ENCODE data around the gene CCR7.

CCR7 gene

GRCh38 chr17:40611840-40612474 is 46.7 kb upstream of the CCR7 start (continued):
- no peak for TF ChIP-seq EGR2 (tag by site-specific recombination; IDR thresholded peaks at IDR 0.05; ENCODE audit: low read depth)
- no peak for TF ChIP-seq ZNF701 (tag by site-specific recombination; IDR thresholded peaks at IDR 0.05)

GRCh38 chr17:40610359-40610758 is 45.1 kb upstream of the CCR7 start:
- H3K4me3 ChIP-seq (ENCODE audit: low read depth, low read length), result no peak overlapping the region
- ChIA-PET CTCF (interaction anchor here (0.9 to 1.7 kb wide), 3 partner anchors 9 to 408 kb away, joined by 3 to 7 read pairs (median 3); no protein-coding TSS in a partner anchor), POLR2A (interaction anchor here (0.5 kb wide), 1 partner anchor 201 kb away, joined by 3 read pairs; no protein-coding TSS in a partner anchor)
- TF ChIP-seq, protein P1, sequence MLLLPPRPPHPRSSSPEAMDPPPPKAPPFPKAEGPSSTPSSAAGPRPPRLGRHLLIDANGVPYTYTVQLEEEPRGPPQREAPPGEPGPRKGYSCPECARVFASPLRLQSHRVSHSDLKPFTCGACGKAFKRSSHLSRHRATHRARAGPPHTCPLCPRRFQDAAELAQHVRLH (tag by site-specific recombination; IDR thresholded peaks at IDR 0.05), result no peak
- TF ChIP-seq ZNF664 (tag by site-specific recombination; IDR thresholded peaks at IDR 0.05), result peak; percentile 55; the same call in 1 of the 2 replicates
- TF ChIP-seq KLF17 (tag by site-specific recombination; IDR thresholded peaks at IDR 0.05), result no peak
- TF ChIP-seq PRDM2 (tag by site-specific recombination; IDR thresholded peaks at IDR 0.05; ENCODE audit: borderline replicate concordance), result no peak
- H3K27ac ChIP-seq (ENCODE audit: extremely low read depth, low read depth, low read length), result no peak overlapping the region
- H3K9me3 ChIP-seq (ENCODE audit: control insufficient read depth, insufficient read depth, low read depth, low read length), result no peaks in the 10 kb centered on the region
- H3K36me3 ChIP-seq (ENCODE audit: control insufficient read depth in 2 of 2, insufficient read depth in 1 of 2, low read length in 2 of 2), result no peaks in the 10 kb centered on the region
- no peaks in the 10 kb centered on the region for H3K4me1 ChIP-seq (ENCODE audit: control insufficient read depth, insufficient read depth, low read length)

GRCh38 chr17:40608061-40608581 is 42.8 kb upstream of the CCR7 start:
- H3K4me1 ChIP-seq (ENCODE audit: control insufficient read depth, insufficient read depth, low read length), result no peaks in the 10 kb centered on the region
- POLR2A ChIA-PET, result no interaction called here
- H3K36me3 ChIP-seq (ENCODE audit: control insufficient read depth in 2 of 2, insufficient read depth in 1 of 2, low read length in 2 of 2), result no peaks in the 10 kb centered on the region
- H3K4me3 ChIP-seq (ENCODE audit: low read depth, low read length), result no peak overlapping the region
- no peaks in the 10 kb centered on the region for H3K9me3 ChIP-seq (ENCODE audit: control insufficient read depth, insufficient read depth, low read depth, low read length)
- no peak overlapping the region for H3K27ac ChIP-seq (ENCODE audit: extremely low read depth, low read depth, low read length)
- CTCF ChIA-PET, result interaction anchor here (0.7 kb wide), 1 partner anchor 248 kb away, joined by 3 read pairs; no protein-coding TSS in a partner anchor
- TF ChIP-seq HOXD13 (CRISPR knock-in tag; IDR thresholded peaks at IDR 0.05; ENCODE audit: borderline replicate concordance) (no peak), FEZF1 (tag by site-specific recombination; IDR thresholded peaks at IDR 0.05) (no peak), ZNF354C (tag by site-specific recombination; IDR thresholded peaks at IDR 0.05; ENCODE audit: borderline replicate concordance, low read depth) (no peak), ZNF394 (tag by site-specific recombination; IDR thresholded peaks at IDR 0.05; ENCODE audit: borderline replicate concordance) (no peak), EGR2 (tag by site-specific recombination; IDR thresholded peaks at IDR 0.05; ENCODE audit: low read depth) (no peak), ZNF266 (tag by site-specific recombination; IDR thresholded peaks at IDR 0.05; ENCODE audit: low read depth) (no peak), ZNF175 (tag by site-specific recombination; IDR thresholded peaks at IDR 0.05) (no peak)
- TF ChIP-seq, protein P2, sequence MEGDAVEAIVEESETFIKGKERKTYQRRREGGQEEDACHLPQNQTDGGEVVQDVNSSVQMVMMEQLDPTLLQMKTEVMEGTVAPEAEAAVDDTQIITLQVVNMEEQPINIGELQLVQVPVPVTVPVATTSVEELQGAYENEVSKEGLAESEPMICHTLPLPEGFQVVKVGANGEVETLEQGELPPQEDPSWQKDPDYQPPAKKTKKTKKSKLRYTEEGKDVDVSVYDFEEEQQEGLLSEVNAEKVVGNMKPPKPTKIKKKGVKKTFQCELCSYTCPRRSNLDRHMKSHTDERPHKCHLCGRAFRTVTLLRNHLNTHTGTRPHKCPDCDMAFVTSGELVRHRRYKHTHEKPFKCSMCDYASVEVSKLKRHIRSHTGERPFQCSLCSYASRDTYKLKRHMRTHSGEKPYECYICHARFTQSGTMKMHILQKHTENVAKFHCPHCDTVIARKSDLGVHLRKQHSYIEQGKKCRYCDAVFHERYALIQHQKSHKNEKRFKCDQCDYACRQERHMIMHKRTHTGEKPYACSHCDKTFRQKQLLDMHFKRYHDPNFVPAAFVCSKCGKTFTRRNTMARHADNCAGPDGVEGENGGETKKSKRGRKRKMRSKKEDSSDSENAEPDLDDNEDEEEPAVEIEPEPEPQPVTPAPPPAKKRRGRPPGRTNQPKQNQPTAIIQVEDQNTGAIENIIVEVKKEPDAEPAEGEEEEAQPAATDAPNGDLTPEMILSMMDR (tag by site-specific recombination; IDR thresholded peaks at IDR 0.05), result no peak
- TF ChIP-seq, protein P3, sequence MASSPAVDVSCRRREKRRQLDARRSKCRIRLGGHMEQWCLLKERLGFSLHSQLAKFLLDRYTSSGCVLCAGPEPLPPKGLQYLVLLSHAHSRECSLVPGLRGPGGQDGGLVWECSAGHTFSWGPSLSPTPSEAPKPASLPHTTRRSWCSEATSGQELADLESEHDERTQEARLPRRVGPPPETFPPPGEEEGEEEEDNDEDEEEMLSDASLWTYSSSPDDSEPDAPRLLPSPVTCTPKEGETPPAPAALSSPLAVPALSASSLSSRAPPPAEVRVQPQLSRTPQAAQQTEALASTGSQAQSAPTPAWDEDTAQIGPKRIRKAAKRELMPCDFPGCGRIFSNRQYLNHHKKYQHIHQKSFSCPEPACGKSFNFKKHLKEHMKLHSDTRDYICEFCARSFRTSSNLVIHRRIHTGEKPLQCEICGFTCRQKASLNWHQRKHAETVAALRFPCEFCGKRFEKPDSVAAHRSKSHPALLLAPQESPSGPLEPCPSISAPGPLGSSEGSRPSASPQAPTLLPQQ (tag by site-specific recombination; IDR thresholded peaks at IDR 0.05), result no peak
- TF ChIP-seq, protein P4, sequence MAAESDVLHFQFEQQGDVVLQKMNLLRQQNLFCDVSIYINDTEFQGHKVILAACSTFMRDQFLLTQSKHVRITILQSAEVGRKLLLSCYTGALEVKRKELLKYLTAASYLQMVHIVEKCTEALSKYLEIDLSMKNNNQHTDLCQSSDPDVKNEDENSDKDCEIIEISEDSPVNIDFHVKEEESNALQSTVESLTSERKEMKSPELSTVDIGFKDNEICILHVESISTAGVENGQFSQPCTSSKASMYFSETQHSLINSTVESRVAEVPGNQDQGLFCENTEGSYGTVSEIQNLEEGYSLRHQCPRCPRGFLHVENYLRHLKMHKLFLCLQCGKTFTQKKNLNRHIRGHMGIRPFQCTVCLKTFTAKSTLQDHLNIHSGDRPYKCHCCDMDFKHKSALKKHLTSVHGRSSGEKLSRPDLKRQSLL (tag by site-specific recombination; IDR thresholded peaks at IDR 0.05), result no peak

Data from HEK293 (cell line).